Activated naive CD4-positive, alpha-beta T cell treated with anti-CD3 and anti-CD28 coated beads, Interleukin-2, amount 10 ng/mL, durations not matched to agents 7 days and 5 days (primary cell): ENCODE measurements around the gene TRIM13.
"Not testable (repeated sequence)": the region's sequence is repeated elsewhere in the genome, so short reads cannot be mapped to it uniquely, and the experiment has no call there.

Experiments
- CTCF ChIA-PET: fragments of 350-600 bp; sonication (Branson Sonifier 250); formaldehyde crosslinking; loops from one replicate; lab custom pipeline; 2021; ENCODE audit warnings: antibody characterized with exemption; lab: Charles Lee
- DNase-seq: peaks from one replicate; pipeline ENCODE4 v3.0.0-alpha.2; 2020
- H3K27ac Mint-ChIP-seq: one replicate; pipeline ENCODE4 v1.8.0; 2021; ENCODE audit warnings: mild to moderate bottlenecking, moderate library complexity, mixed read lengths
- H3K27me3 Mint-ChIP-seq: one replicate; pipeline ENCODE4 v1.8.0; 2021; ENCODE audit warnings: mild to moderate bottlenecking, mixed read lengths
- H3K36me3 Mint-ChIP-seq: one replicate; pipeline ENCODE4 v1.8.0; 2021; ENCODE audit warnings: mixed read lengths
- H3K4me1 Mint-ChIP-seq: one replicate; pipeline ENCODE4 v1.8.0; 2021; ENCODE audit warnings: mixed read lengths
- H3K4me3 Mint-ChIP-seq: one replicate; pipeline ENCODE4 v1.8.0; 2021; ENCODE audit warnings: mild to moderate bottlenecking, moderate library complexity, mixed read lengths
- H3K9me3 Mint-ChIP-seq: one replicate; pipeline ENCODE4 v1.8.0; 2021; ENCODE audit warnings: mixed read lengths

The TRIM13 gene

GRCh38 chr13:49996951-49997895 is at the start of gene TRIM13:
TRIM13 (plus strand) TSS chr13:49997042; CDS start chr13:50011941, 14,899 bp downstream.
- DNase-seq = peak; percentile 90
- Mint-ChIP-seq H3K27me3 (no peaks in the 10 kb centered on the region), H3K9me3 (no peaks in the 10 kb centered on the region), H3K4me1 (peaks cover 42% of the 10 kb centered on the region), H3K27ac (peak within 1 kb of the TSS; percentile 91), H3K36me3 (peaks cover 42% of the 10 kb centered on the region), H3K4me3 (peak within 1 kb of the TSS; percentile 90)
- CTCF ChIA-PET = interaction anchor here (0.7 to 3.4 kb wide), 21 partner anchors 10 to 1072 kb away, joined by 3 to 15 read pairs (median 4); partner anchors contain the start of gene SPRYD7

- H3K27me3 Mint-ChIP-seq = peaks cover 11% of the 10 kb centered on the region
- H3K4me1 Mint-ChIP-seq, H3K9me3 Mint-ChIP-seq, H3K36me3 Mint-ChIP-seq, H3K4me3 Mint-ChIP-seq, H3K27ac Mint-ChIP-seq, DNase-seq: not testable (repeated sequence)
- CTCF ChIA-PET = interaction anchor here (0.6 kb wide), 1 partner anchor 79 kb away, joined by 3 read pairs; no protein-coding TSS in a partner anchor
These were observed 48.0 kb upstream of the TRIM13 start for GRCh38 chr13:49948777-49949270.

GRCh38 chr13:49951754-49952535 is 44.9 kb upstream of the TRIM13 start:
- DNase-seq = no peak
- no peak overlapping the region for H3K4me3 Mint-ChIP-seq
- CTCF ChIA-PET = interaction anchor here (1.0 kb wide), 1 partner anchor 27 kb away, joined by 3 read pairs; no protein-coding TSS in a partner anchor
- no peaks in the 10 kb centered on the region for H3K9me3 Mint-ChIP-seq
- peaks cover 18% of the 10 kb centered on the region for H3K27me3 Mint-ChIP-seq
- H3K4me1 Mint-ChIP-seq = no peaks in the 10 kb centered on the region
- H3K36me3 Mint-ChIP-seq = no peaks in the 10 kb centered on the region
- H3K27ac Mint-ChIP-seq = no peak overlapping the region

GRCh38 chr13:49953560-49953959 is 43.3 kb upstream of the TRIM13 start:
- Mint-ChIP-seq H3K27ac (no peak overlapping the region), H3K4me3 (no peak overlapping the region), H3K27me3 (peaks cover 18% of the 10 kb centered on the region), H3K36me3 (no peaks in the 10 kb centered on the region), H3K9me3 (no peaks in the 10 kb centered on the region), H3K4me1 (no peaks in the 10 kb centered on the region)
- DNase-seq = no peak
- CTCF ChIA-PET = no interaction called here

- CTCF ChIA-PET = no interaction called here
- Mint-ChIP-seq H3K27ac (no peak overlapping the region), H3K4me3 (no peak overlapping the region), H3K36me3 (peaks cover 1% of the 10 kb centered on the region), H3K27me3 (peaks cover 14% of the 10 kb centered on the region), H3K4me1 (no peaks in the 10 kb centered on the region), H3K9me3 (peaks cover 2% of the 10 kb centered on the region)
- no peak for DNase-seq
These were observed 42.0 kb upstream of the TRIM13 start for GRCh38 chr13:49954674-49955455.

- Mint-ChIP-seq H3K9me3 (peaks cover 5% of the 10 kb centered on the region), H3K27ac (no peak overlapping the region), H3K36me3 (peaks cover 5% of the 10 kb centered on the region), H3K4me1 (no peaks in the 10 kb centered on the region), H3K27me3 (peaks cover 14% of the 10 kb centered on the region), H3K4me3 (no peak overlapping the region)
- no peak for DNase-seq
- CTCF ChIA-PET = no interaction called here
These were observed 40.7 kb upstream of the TRIM13 start for GRCh38 chr13:49956131-49956530.

- CTCF ChIA-PET = no interaction called here
- H3K4me1 Mint-ChIP-seq = no peaks in the 10 kb centered on the region
- no peak for DNase-seq
- no peak overlapping the region for H3K27ac Mint-ChIP-seq
- peaks cover 10% of the 10 kb centered on the region for H3K36me3 Mint-ChIP-seq
- peaks cover 5% of the 10 kb centered on the region for H3K9me3 Mint-ChIP-seq
- no peak overlapping the region for H3K4me3 Mint-ChIP-seq
- H3K27me3 Mint-ChIP-seq = peaks cover 14% of the 10 kb centered on the region
These were observed 38.5 kb upstream of the TRIM13 start for GRCh38 chr13:49958321-49958720.

GRCh38 chr13:49967456-49967855 is 29.4 kb upstream of the TRIM13 start:
- no peak for DNase-seq
- no peak overlapping the region for H3K4me3 Mint-ChIP-seq
- H3K27me3 Mint-ChIP-seq = no peaks in the 10 kb centered on the region
- no peak overlapping the region for H3K27ac Mint-ChIP-seq
- H3K36me3 Mint-ChIP-seq = peaks cover 27% of the 10 kb centered on the region
- H3K4me1 Mint-ChIP-seq = no peaks in the 10 kb centered on the region
- H3K9me3 Mint-ChIP-seq = peaks cover 8% of the 10 kb centered on the region
- CTCF ChIA-PET = no interaction called here

- DNase-seq = no peak
These were observed 24.1 kb upstream of the TRIM13 start for GRCh38 chr13:49972709-49973108.

GRCh38 chr13:49975826-49976225 is 21.0 kb upstream of the TRIM13 start:
- peaks cover 3% of the 10 kb centered on the region for H3K36me3 Mint-ChIP-seq
- no peak overlapping the region for H3K27ac Mint-ChIP-seq
- H3K9me3 Mint-ChIP-seq = no peaks in the 10 kb centered on the region
- CTCF ChIA-PET = interaction anchor here (0.6 to 3.0 kb wide), 10 partner anchors 23 to 1150 kb away, joined by 3 to 24 read pairs (median 4); partner anchors contain the start of gene SPRYD7
- H3K4me3 Mint-ChIP-seq = no peak overlapping the region
- H3K4me1 Mint-ChIP-seq = peaks cover 4% of the 10 kb centered on the region
- DNase-seq = no peak
- peaks cover 7% of the 10 kb centered on the region for H3K27me3 Mint-ChIP-seq

More at GRCh38 chr13:49972709-49973108, 24.1 kb upstream of the TRIM13 start:
- no peaks in the 10 kb centered on the region for H3K27me3 Mint-ChIP-seq
- peaks cover 4% of the 10 kb centered on the region for H3K4me1 Mint-ChIP-seq
- CTCF ChIA-PET = interaction anchor here (0.7 to 1.2 kb wide), 2 partner anchors 939 to 1097 kb away, joined by 3 read pairs; no protein-coding TSS in a partner anchor
- no peaks in the 10 kb centered on the region for H3K9me3 Mint-ChIP-seq
- H3K4me3 Mint-ChIP-seq = no peak overlapping the region
- H3K27ac Mint-ChIP-seq = peak overlapping the region; percentile 52
- peaks cover 7% of the 10 kb centered on the region for H3K36me3 Mint-ChIP-seq

GRCh38 chr13:49976314-49977258 is 20.3 kb upstream of the TRIM13 start:
- Mint-ChIP-seq H3K4me3 (no peak overlapping the region), H3K27ac (no peak overlapping the region), H3K4me1 (peaks cover 4% of the 10 kb centered on the region), H3K9me3 (no peaks in the 10 kb centered on the region), H3K27me3 (peaks cover 7% of the 10 kb centered on the region), H3K36me3 (peaks cover 6% of the 10 kb centered on the region)
- CTCF ChIA-PET = interaction anchor here (0.6 to 3.0 kb wide), 15 partner anchors 12 to 1095 kb away, joined by 3 to 24 read pairs (median 4); partner anchors contain the start of gene SPRYD7
- peak; percentile 83 for DNase-seq

- Mint-ChIP-seq H3K36me3 (peaks cover 12% of the 10 kb centered on the region), H3K27me3 (peaks cover 7% of the 10 kb centered on the region), H3K4me1 (peaks cover 2% of the 10 kb centered on the region), H3K4me3 (no peak overlapping the region), H3K27ac (no peak overlapping the region), H3K9me3 (no peaks in the 10 kb centered on the region)
- CTCF ChIA-PET = interaction anchor here (1.0 to 3.0 kb wide), 6 partner anchors 14 to 1091 kb away, joined by 3 to 24 read pairs (median 6); partner anchors contain the start of gene TRIM13
- DNase-seq = no peak
These were observed 18.9 kb upstream of the TRIM13 start for GRCh38 chr13:49977992-49978391.
